ENCODE measurements around the gene SHD.

The SHD gene

GRCh38 chr19:4297901-4298809 is 19.1 kb downstream of the SHD start:
- no CpG with 5 or more reads among the region's 27 CpGs for WGBS (ENCODE audit: extremely low coverage, insufficient coverage, insufficient read length)
- Histone ChIP-seq H3K36me3 (ENCODE audit: control insufficient read depth in 1 of 2, insufficient read depth in 2 of 2, low read length in 2 of 2) (no peaks in the 10 kb centered on the region), H3K18ac (ENCODE audit: low read length) (no peak overlapping the region), H2BK5ac (ENCODE audit: low read depth, low read length, poor library complexity) (no peak overlapping the region), H2BK120ac (ENCODE audit: insufficient read depth, low read length, poor library complexity) (no peak overlapping the region), H3K27me3 (ENCODE audit: insufficient read depth, low read length) (no peaks in the 10 kb centered on the region), H3K79me2 (ENCODE audit: control insufficient read depth, insufficient read depth, low read length, poor library complexity) (no peaks in the 10 kb centered on the region), H4K91ac (ENCODE audit: low read depth, low read length) (peak overlapping the region; percentile 10), H3K9me3 (ENCODE audit: insufficient read depth, low read depth, low read length) (peaks cover 3% of the 10 kb centered on the region), H3K4me3 (ENCODE audit: low read depth, low read length) (peak overlapping the region; percentile 9), H2AK5ac (ENCODE audit: low read length) (no peak overlapping the region), H3K23ac (ENCODE audit: low read length) (no peak overlapping the region), H3K4ac (ENCODE audit: low read depth, low read length) (no peak overlapping the region), H3K4me2 (ENCODE audit: low read length) (no peak overlapping the region), H3K9ac (ENCODE audit: low read length) (no peak overlapping the region), H3K14ac (ENCODE audit: low read length) (peak overlapping the region; percentile 3), H3K27ac (ENCODE audit: low read depth, low read length) (no peak overlapping the region), H2BK12ac (ENCODE audit: low read length) (no peak overlapping the region), H4K12ac (ENCODE audit: low read depth, low read length) (no peak overlapping the region), H3K4me1 (ENCODE audit: control insufficient read depth in 1 of 2, insufficient read depth in 2 of 2, low read length in 2 of 2) (peaks cover 10 to 12% of the 10 kb centered on the region in 2 experiments), H4K8ac (ENCODE audit: low read depth, low read length) (no peak overlapping the region), H2AFZ (ENCODE audit: insufficient read depth, low read length, poor library complexity) (no peak overlapping the region), H3K79me1 (ENCODE audit: low read length) (peaks cover 5% of the 10 kb centered on the region)
- DNase-seq = no peak

GRCh38 chr19:4298810-4299550 is 19.9 kb downstream of the SHD start:
- H2BK5ac ChIP-seq (ENCODE audit: low read depth, low read length, poor library complexity) = no peak overlapping the region
- peaks cover 3% of the 10 kb centered on the region for H3K9me3 ChIP-seq (ENCODE audit: insufficient read depth, low read depth, low read length)
- H4K91ac ChIP-seq (ENCODE audit: low read depth, low read length) = no peak overlapping the region
- H3K18ac ChIP-seq (ENCODE audit: low read length) = no peak overlapping the region
- no peak overlapping the region for H3K4ac ChIP-seq (ENCODE audit: low read depth, low read length)
- H3K4me1 ChIP-seq (ENCODE audit: control insufficient read depth in 1 of 2, insufficient read depth in 2 of 2, low read length in 2 of 2) = peaks cover 12 to 13% of the 10 kb centered on the region in 2 experiments
- no peak overlapping the region for H3K23ac ChIP-seq (ENCODE audit: low read length)
- no peak for DNase-seq
- H3K27me3 ChIP-seq (ENCODE audit: insufficient read depth, low read length) = no peaks in the 10 kb centered on the region
- WGBS (ENCODE audit: extremely low coverage, insufficient coverage, insufficient read length) = no CpG with 5 or more reads among the region's 8 CpGs
- H3K79me1 ChIP-seq (ENCODE audit: low read length) = peaks cover 7% of the 10 kb centered on the region
- no peak overlapping the region for H3K27ac ChIP-seq (ENCODE audit: low read depth, low read length)
- no peak overlapping the region for H2AFZ ChIP-seq (ENCODE audit: insufficient read depth, low read length, poor library complexity)
- H2BK120ac ChIP-seq (ENCODE audit: insufficient read depth, low read length, poor library complexity) = no peak overlapping the region
- no peaks in the 10 kb centered on the region for H3K36me3 ChIP-seq (ENCODE audit: control insufficient read depth in 1 of 2, insufficient read depth in 2 of 2, low read length in 2 of 2)
- no peaks in the 10 kb centered on the region for H3K79me2 ChIP-seq (ENCODE audit: control insufficient read depth, insufficient read depth, low read length, poor library complexity)
- no peak overlapping the region for H3K9ac ChIP-seq (ENCODE audit: low read length)
- no peak overlapping the region for H3K4me2 ChIP-seq (ENCODE audit: low read length)
- H3K14ac ChIP-seq (ENCODE audit: low read length) = no peak overlapping the region
- H3K4me3 ChIP-seq (ENCODE audit: low read depth, low read length) = no peak overlapping the region
- H2AK5ac ChIP-seq (ENCODE audit: low read length) = no peak overlapping the region
- H2BK12ac ChIP-seq (ENCODE audit: low read length) = no peak overlapping the region
- no peak overlapping the region for H4K8ac ChIP-seq (ENCODE audit: low read depth, low read length)
- no peak overlapping the region for H4K12ac ChIP-seq (ENCODE audit: low read depth, low read length)

- no peak overlapping the region for H3K23ac ChIP-seq (ENCODE audit: low read length)
- H3K36me3 ChIP-seq (ENCODE audit: control insufficient read depth in 1 of 2, insufficient read depth in 2 of 2, low read length in 2 of 2) = no peaks in the 10 kb centered on the region
- no peak overlapping the region for H2AK5ac ChIP-seq (ENCODE audit: low read length)
Measured at GRCh38 chr19:4300589-4300988, 21.5 kb downstream of the SHD start.

GRCh38 chr19:4301590-4302242 is 22.6 kb downstream of the SHD start:
- Histone ChIP-seq H3K79me1 (ENCODE audit: low read length) (peaks cover 7% of the 10 kb centered on the region), H2AK5ac (ENCODE audit: low read length) (no peak overlapping the region), H3K4me1 (ENCODE audit: control insufficient read depth in 1 of 2, insufficient read depth in 2 of 2, low read length in 2 of 2) (peaks cover 14 to 17% of the 10 kb centered on the region in 2 experiments), H3K79me2 (ENCODE audit: control insufficient read depth, insufficient read depth, low read length, poor library complexity) (no peaks in the 10 kb centered on the region), H3K9ac (ENCODE audit: low read length) (no peak overlapping the region), H2BK5ac (ENCODE audit: low read depth, low read length, poor library complexity) (peak overlapping the region; percentile 15), H2AFZ (ENCODE audit: insufficient read depth, low read length, poor library complexity) (no peak overlapping the region), H4K12ac (ENCODE audit: low read depth, low read length) (no peak overlapping the region), H2BK120ac (ENCODE audit: insufficient read depth, low read length, poor library complexity) (peak overlapping the region; percentile 23), H3K4me2 (ENCODE audit: low read length) (peak overlapping the region; percentile 33), H2BK12ac (ENCODE audit: low read length) (no peak overlapping the region), H3K36me3 (ENCODE audit: control insufficient read depth in 1 of 2, insufficient read depth in 2 of 2, low read length in 2 of 2) (no peaks in the 10 kb centered on the region), H3K14ac (ENCODE audit: low read length) (peak overlapping the region; percentile 12), H3K9me3 (ENCODE audit: insufficient read depth, low read depth, low read length) (peaks cover 3% of the 10 kb centered on the region), H3K27me3 (ENCODE audit: insufficient read depth, low read length) (no peaks in the 10 kb centered on the region), H4K8ac (ENCODE audit: low read depth, low read length) (peak overlapping the region; percentile 51), H3K4ac (ENCODE audit: low read depth, low read length) (peak overlapping the region; percentile 13), H3K27ac (ENCODE audit: low read depth, low read length) (peak overlapping the region; percentile 36), H4K91ac (ENCODE audit: low read depth, low read length) (peak overlapping the region; percentile 28), H3K4me3 (ENCODE audit: low read depth, low read length) (no peak overlapping the region), H3K23ac (ENCODE audit: low read length) (no peak overlapping the region), H3K18ac (ENCODE audit: low read length) (peak overlapping the region; percentile 16)
- DNase-seq = peak; percentile 78 to 83
- no CpG with 5 or more reads among the region's 13 CpGs for WGBS (ENCODE audit: extremely low coverage, insufficient coverage, insufficient read length)

More at GRCh38 chr19:4300589-4300988, 21.5 kb downstream of the SHD start:
- H2BK12ac ChIP-seq (ENCODE audit: low read length) = no peak overlapping the region
- H4K8ac ChIP-seq (ENCODE audit: low read depth, low read length) = no peak overlapping the region
- H3K4ac ChIP-seq (ENCODE audit: low read depth, low read length) = no peak overlapping the region
- H3K9me3 ChIP-seq (ENCODE audit: insufficient read depth, low read depth, low read length) = peaks cover under 1% of the 10 kb centered on the region
- H3K27me3 ChIP-seq (ENCODE audit: insufficient read depth, low read length) = no peaks in the 10 kb centered on the region
- H2BK5ac ChIP-seq (ENCODE audit: low read depth, low read length, poor library complexity) = no peak overlapping the region
- DNase-seq = peak in 1 of 2 donors; percentile 3
- H3K4me1 ChIP-seq (ENCODE audit: control insufficient read depth in 1 of 2, insufficient read depth in 2 of 2, low read length in 2 of 2) = peaks cover 14 to 17% of the 10 kb centered on the region in 2 experiments
- no peak overlapping the region for H3K14ac ChIP-seq (ENCODE audit: low read length)
- H3K4me2 ChIP-seq (ENCODE audit: low read length) = no peak overlapping the region
- no peak overlapping the region for H3K4me3 ChIP-seq (ENCODE audit: low read depth, low read length)
- H3K79me1 ChIP-seq (ENCODE audit: low read length) = peaks cover 7% of the 10 kb centered on the region
- WGBS (ENCODE audit: extremely low coverage, insufficient coverage, insufficient read length) = no CpG with 5 or more reads among the region's 3 CpGs
- no peak overlapping the region for H3K9ac ChIP-seq (ENCODE audit: low read length)
- no peaks in the 10 kb centered on the region for H3K79me2 ChIP-seq (ENCODE audit: control insufficient read depth, insufficient read depth, low read length, poor library complexity)
- no peak overlapping the region for H2BK120ac ChIP-seq (ENCODE audit: insufficient read depth, low read length, poor library complexity)
- no peak overlapping the region for H4K12ac ChIP-seq (ENCODE audit: low read depth, low read length)
- H3K18ac ChIP-seq (ENCODE audit: low read length) = no peak overlapping the region
- H2AFZ ChIP-seq (ENCODE audit: insufficient read depth, low read length, poor library complexity) = no peak overlapping the region
- no peak overlapping the region for H4K91ac ChIP-seq (ENCODE audit: low read depth, low read length)
- H3K27ac ChIP-seq (ENCODE audit: low read depth, low read length) = no peak overlapping the region
